ENCODE measurements around the gene PIF1.
A peak's percentile ranks its signal among the peaks of the same experiment; 100 is the strongest.

The PIF1 gene, protein sequence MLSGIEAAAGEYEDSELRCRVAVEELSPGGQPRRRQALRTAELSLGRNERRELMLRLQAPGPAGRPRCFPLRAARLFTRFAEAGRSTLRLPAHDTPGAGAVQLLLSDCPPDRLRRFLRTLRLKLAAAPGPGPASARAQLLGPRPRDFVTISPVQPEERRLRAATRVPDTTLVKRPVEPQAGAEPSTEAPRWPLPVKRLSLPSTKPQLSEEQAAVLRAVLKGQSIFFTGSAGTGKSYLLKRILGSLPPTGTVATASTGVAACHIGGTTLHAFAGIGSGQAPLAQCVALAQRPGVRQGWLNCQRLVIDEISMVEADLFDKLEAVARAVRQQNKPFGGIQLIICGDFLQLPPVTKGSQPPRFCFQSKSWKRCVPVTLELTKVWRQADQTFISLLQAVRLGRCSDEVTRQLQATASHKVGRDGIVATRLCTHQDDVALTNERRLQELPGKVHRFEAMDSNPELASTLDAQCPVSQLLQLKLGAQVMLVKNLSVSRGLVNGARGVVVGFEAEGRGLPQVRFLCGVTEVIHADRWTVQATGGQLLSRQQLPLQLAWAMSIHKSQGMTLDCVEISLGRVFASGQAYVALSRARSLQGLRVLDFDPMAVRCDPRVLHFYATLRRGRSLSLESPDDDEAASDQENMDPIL

DNA sequence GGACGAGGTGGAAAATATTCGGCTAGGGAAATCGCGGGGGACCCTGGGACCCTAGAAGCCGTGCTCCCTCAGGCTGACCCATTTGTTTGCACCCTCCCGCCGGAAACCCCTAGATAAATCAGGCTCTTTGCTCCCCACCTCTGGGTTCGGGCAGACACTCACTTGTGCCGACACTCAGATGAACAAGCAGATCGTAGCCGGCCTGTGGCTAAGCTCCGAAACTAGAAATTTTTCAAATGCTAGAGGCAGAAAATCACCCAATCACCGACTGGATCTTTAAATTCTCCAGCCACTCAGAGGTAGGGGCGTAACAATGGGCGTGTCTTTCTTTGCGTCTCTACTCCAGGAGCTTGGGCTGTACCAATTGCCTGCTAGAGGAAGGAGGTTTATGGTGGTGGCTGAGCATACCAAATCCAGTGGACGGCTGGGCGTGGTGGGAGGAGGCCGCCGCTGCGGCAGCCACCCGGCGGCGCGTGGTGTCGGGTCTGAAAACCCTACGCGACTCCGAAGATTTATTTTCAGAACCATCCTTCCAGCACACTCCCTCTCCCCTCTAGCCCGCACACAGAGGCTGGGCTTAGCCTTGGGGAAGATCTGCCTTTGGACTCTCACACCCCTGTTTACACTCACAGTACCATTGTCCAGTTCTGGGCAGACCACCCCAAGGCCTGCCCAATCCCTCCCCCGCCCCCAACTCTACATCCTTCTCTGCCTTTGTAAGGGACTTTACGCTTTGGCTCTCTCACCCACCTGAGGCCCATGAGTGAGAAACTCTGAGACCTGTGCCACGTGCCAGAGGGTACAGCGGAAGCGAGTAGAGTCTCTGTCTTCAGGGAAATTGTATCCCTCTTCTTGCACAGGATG lies at the start of gene PIF1:
Gene PIF1 (minus strand): TSS at position 217 of the 864 bp plus-strand sequence. CDS start 1,312 bp downstream, outside the sequence.
- DNase-seq = peak; percentile 96

DNA sequence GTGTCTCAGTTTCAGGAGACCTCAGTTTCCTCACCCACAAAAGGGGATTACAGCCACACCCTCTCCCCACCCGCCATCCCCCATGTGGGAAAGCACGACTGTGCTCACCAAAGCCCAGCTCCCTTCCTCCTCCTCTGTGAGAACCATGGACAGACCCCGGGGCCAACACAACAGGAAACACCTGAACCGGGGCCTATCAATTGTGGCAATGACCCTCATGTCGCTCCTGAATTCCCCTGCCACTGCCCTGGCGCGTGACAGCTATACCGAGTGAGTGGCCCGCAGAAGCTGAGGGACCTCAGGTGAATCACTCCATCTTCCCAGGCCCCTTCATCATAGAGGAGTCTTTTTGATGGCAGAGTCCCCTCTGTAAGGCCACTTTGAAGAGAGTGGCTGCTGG lies 44.9 kb upstream of the PIF1 start:
- DNase-seq = no peak

DNA sequence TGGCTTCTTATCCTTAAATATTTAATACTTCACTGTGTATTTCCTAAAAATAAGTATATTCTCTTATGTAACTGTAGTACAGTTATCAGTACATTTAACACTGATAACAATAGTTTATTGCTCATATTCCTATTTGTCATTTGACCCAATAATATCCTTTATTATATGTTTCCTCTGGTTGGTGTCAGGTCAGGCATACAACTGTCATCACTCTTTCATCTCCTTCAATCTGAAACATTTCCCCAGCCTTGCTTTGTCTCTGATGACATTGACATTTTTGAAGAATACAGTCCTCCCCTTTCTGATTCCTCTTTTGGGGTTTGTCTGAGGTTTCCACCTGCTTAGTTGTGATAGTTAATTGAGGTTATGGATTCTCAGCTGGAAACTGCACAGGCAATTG lies 44.1 kb upstream of the PIF1 start:
- DNase-seq = no peak

- DNase-seq = no peak
Measured at GRCh38 chr15:64865998-64866520, 40.6 kb upstream of the PIF1 start.

- DNase-seq = no peak
Measured at GRCh38 chr15:64865126-64865997, 39.9 kb upstream of the PIF1 start.

DNA sequence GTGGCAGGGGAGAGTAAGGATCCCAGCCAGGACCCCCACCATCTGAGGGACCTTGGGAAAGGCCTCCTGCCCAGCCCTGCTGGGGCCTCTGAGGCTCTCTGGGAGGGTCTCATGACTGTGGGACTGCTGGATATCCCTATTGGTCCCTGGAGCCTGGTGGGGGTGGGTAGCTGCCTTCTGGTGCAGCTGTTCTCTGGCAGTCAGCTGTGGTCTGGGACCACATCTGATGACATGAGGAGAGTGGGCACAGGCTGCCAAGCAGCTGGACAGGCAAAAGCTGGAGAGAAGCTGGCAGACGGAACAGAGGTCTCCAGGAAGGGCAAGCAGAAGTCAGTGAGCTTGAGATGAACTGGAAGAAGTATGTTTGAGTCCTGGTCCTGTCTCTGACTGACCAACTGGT lies 38.6 kb upstream of the PIF1 start:
- DNase-seq = no peak

DNA sequence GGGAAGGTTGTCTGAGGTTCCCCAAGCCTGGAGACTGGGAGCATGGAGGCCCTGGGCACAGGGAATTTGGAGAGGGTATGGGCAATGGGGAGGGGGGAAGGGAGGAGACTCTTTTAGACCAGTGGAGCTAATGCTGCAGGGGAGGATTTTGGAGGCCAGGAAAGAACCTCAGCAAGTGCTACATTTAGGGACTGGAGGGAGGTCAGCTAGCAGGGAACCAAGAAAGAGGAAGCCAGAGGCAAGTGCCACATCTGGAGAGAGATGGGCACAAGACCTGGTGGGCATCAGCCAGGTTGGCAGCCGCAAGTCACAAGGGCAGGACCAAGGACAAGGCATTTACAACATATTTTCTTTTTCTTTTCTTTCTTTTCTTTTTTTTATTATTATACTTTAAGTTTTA lies 37.0 kb upstream of the PIF1 start:
- DNase-seq = no peak

DNA sequence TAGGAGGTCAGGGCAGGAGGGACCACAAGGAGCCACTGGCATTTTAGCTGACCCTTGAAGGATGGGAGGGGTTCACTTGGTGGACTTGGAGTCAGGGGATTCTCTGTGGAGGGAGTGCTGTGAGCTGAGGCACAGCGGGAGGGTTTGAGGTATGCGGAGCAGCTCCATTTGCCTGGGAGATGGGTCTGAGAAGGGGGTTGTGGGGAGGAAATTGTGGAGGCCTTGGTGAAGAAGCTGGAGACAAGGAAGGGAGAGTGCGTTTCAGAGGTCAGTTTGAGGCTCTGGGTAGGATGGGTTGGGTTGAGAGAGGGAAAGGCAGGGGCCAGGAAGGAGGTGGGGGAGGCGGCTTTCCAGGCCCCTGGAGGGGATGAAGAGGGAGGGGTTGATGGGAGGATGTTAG lies 36.5 kb upstream of the PIF1 start:
- no peak for DNase-seq

DNA sequence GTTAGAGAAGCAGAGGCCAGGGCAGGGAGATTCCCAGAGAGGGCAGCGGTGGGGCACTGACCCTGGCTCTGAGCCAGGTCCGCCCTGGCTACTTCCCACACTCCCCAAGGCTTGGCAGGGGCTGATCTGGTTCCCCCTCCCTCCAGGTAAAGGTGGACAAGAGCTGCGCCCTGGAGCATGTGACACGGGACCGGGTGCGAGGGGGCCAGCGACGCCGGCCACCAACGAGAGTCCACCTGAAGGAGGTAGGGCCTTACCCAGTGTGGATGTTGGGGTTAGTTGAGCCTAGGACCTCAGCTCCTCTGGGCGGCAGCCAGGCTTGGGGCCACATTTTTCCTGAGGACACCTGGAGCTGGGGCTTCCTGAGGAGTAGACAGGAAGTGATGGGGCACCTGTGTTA lies 35.9 kb upstream of the PIF1 start:
- DNase-seq = no peak

GRCh38 chr15:64859226-64859625 lies 33.8 kb upstream of the PIF1 start:
- DNase-seq = no peak

- no peak for DNase-seq
Measured at GRCh38 chr15:64858021-64858575, 32.7 kb upstream of the PIF1 start.

- no peak for DNase-seq
Measured at GRCh38 chr15:64857421-64857820, 32.0 kb upstream of the PIF1 start.

GRCh38 chr15:64856429-64857145 lies 31.1 kb upstream of the PIF1 start:
- no peak for DNase-seq

DNA sequence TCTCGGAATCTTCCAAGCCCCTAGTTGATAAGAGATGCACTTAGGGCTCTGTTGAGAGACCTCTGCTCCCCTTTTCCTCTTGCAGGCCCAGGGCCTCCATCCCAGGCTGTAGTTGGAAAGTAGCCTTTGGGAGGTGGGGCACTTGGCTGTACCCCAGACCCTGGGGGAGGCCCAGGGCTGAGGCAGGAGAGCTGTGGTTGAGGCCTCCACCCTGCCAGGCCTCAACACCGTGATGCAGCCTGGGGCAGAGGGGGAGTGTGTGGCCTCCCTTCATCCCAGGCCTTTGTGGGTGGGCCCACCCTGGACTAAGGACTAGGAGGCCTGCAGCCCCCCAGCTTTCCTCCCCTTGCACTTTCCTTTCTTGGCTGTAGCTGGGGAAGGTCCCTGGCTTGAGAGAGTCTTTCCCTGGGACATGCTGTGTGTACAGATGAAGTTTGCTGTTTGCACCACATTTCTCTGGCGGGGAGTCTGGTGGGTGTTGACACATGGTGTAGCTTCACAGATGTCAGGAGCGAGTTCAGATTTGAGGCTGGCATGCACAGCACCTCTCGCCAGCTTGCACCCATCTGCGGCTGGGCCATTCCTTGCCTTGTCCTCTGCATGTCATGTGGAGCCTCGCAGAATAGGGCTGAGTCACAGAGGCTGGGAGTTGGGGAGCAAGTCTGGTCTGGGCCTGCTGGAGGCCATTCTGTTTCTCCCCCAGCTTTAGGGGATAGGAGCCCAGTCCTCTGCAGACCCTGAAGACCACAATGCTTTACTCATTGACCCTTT lies 29.9 kb upstream of the PIF1 start:
- DNase-seq = no peak

- DNase-seq = no peak
Measured at GRCh38 chr15:64854526-64854925, 29.1 kb upstream of the PIF1 start.

DNA sequence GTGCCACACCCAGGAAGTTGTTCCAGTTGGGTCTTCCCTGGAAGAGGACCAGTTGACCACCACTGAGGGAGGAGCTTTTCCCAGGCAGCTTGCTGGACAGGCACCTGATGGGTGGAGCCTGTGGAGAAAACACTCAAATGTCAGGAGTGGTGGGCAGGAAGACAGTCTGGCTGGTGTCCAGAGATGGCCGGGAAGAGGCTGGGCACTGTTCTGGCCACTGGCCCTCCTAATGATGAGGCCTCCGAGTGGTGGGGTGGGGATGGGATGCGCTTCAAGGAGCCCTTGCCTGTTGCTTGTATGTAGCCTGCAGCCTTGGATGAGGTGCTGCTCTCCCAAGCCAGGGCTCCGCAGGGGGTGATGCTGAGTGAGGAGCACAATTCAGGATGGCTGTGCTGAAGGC lies 28.6 kb upstream of the PIF1 start:
- no peak for DNase-seq

DNA sequence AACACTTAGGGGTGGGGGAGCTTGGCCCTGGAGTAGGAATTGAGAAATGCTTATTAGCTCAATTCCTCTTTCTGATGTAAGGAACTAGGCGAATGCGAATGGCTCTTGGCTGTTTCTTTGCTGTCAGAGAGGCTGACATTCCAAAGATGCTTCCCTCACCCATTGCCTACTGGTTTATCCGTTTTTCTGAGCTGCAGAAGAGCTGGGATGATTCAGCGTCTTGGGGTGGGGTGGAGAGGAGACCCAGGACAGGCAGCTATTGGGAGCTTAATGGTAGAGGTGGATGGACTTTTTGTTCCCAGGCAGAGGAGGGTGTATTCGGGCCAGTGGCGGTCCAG lies 26.0 kb upstream of the PIF1 start:
- DNase-seq = no peak

- DNase-seq = no peak
Measured at GRCh38 chr15:64850778-64851502, 25.5 kb upstream of the PIF1 start.

DNA sequence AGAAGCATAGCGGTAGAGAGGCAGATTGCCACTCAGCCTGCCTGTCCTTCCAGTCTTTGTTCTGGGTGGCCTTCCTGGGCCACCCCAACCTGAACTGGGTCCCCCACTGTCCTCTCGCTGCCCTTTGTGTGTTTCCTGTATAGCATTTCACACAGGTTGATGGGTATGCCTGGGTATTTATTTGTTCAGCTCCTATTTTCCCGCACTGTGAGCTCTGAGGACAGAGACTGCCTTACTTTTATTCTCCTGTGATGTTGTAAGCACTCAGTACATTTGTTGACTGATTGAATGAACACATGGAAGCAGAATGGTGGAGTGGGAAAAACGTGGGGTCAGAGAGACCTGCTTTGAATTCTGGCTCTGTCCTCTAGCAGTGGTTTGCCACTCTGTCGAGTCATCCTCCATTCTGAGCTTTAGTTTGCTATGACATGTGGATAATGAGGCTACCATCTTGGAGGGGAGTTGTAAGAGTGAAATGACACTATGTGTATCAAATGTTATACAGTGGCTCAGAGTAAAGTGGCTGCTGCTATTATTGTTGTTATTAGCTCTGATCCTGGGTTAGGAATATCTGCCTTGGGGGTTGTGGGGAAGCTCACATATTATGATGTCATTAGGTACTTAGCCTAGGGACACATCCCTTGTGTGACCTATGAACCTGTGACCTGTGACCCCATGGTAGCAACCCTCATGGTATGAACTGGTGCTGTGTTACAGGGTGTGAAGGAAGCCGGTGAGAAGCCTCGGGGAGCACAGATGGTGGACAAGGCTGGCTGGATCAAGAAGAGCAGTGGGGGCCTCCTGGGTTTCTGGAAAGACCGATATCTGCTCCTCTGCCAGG lies 22.6 kb upstream of the PIF1 start:
- no peak for DNase-seq
